ENCODE measurements around the gene GJC2. TPM values are rescaled to one million over a fixed set of nuclear protein-coding genes. Genes with fewer than 3 reads are reported as not detected.

GJC2 gene
- total RNA-seq, 1 experiment from 2014 or later = 0.17 TPM

- no peak for DNase-seq (ENCODE audit: low read depth)
These were observed 40.5 kb downstream of the GJC2 start for GRCh38 chr1:228190182-228190581.

GRCh38 chr1:228190778-228191177 is 41.0 kb downstream of the GJC2 start:
- no peak for DNase-seq (ENCODE audit: low read depth)

DNA sequence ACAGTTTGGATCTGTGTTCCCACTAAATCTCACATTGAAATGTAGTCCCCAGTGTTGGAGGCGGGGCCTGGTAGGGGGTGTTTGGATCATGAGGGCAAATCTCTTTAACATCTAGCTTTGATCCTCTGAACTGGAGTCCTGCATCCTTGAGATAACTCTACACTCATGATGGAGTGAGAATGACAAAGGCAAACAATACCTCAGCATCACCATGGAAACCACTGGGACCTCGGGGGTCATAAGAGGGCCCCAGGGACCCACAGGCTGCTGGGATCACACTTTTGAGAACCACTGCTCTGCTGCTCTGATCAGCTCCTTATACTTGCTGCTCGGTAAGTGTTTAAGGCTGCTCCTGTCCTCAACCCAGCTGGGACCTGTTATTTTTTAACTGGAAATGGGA is 44.7 kb downstream of the GJC2 start:
- DNase-seq (ENCODE audit: low read depth) = no peak

GRCh38 chr1:228194921-228195812 is 45.4 kb downstream of the GJC2 start:
- DNase-seq (ENCODE audit: low read depth) = no peak

GRCh38 chr1:228197555-228198147 is 47.9 kb downstream of the GJC2 start:
- no peak for DNase-seq (ENCODE audit: low read depth)

- no peak for DNase-seq (ENCODE audit: low read depth)
These were observed 49.4 kb downstream of the GJC2 start for GRCh38 chr1:228198977-228199590.

DNA sequence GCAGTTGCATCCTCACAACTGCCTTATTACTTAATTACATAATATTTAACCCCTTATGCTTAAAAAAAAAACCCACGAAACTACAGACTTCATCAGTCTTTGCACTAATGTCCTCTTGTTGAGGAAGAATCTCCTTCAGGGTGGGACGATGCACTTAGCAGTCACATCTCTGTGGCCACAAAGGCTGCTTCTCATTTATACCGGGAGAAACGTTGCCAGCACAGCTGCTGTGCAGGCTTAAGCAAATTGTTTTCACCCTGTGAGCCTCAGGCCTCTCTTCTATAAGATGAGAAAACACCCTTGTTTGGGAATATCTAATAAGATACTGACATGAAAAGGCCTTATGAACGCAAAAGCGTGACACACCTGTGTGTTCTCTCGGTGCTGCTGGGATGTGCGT is 55.2 kb downstream of the GJC2 start:
- no peak for DNase-seq (ENCODE audit: low read depth)

- DNase-seq (ENCODE audit: low read depth) = no peak
These were observed 56.1 kb downstream of the GJC2 start for GRCh38 chr1:228205526-228206436.

- no peak for DNase-seq (ENCODE audit: low read depth)
These were observed 57.0 kb downstream of the GJC2 start for GRCh38 chr1:228206582-228207351.

DNA sequence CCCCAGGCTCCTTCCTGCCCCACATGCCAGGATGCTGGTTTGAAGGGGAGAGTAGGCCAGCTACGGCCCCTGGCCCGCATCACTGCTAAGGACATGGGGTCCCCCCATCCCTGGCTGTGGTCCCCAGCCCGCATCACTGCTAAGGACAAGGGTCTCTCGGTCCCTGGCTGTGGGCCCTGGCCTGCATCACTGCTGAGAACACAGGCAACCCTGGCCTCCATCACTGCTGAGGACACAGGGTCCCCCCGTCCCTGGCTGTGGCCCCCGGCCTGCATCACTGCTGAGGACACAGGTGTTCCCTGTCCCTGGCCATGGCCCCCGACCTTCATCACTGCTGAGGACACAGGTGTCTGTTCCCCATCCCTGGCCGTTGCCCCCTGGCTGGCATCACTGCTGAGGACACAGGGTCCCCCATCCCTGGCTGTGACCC is 57.7 kb downstream of the GJC2 start:
- DNase-seq (ENCODE audit: low read depth) = no peak

DNA sequence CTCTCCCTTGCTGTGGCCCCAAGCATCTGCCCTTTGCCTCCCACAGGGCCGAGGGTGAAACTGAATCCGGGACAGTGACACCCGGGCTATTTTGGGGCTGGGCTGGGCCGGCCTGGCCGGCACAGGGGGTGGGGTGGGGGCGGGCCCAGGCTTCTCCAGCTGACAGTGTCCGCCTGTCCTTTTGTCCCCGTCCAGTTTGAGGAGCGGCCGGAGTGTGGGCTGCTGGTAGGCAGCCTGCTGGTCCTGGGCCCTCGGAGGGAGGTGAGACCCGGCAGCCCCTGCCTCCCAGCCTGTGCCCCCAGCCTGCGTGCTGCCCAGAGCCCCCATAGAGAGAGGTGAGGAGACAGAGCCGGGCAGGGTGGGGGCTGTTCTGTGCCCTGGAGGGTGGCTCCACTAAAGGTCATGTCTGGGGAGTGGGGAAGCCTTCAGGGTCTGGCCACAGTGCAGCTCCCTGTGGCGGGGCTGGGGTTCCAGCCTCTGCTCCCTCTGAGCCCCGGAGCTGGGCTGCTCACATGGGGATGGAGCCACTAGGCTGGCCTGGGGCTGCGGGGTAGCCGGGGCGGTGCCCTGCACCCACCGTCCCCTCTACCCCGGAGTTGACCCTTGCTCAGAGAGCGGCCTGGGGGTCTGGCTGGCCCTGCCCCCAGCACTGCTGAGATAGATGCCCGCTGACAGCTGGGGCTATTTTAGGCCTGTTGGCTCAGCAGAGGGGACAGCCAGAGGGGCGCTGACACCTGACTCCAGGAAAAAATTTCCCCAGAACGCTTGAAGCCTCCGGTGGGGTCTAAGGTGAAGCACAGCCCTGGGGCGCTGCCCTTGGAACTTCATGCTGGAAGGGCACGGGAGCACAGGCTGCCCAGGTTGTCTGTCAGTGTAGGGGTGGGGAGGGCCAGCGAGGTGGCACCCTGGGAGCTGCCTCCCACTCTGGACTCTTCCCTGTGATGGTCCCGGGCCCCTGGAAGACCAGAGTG is 58.4 kb downstream of the GJC2 start, which contains the start of gene OBSCN:
Gene OBSCN, plus strand, starts transcription at position 194 of the 971 bp plus-strand sequence. CDS start 3,740 bp downstream, outside the sequence.
- DNase-seq (ENCODE audit: low read depth) = no peak

DNA sequence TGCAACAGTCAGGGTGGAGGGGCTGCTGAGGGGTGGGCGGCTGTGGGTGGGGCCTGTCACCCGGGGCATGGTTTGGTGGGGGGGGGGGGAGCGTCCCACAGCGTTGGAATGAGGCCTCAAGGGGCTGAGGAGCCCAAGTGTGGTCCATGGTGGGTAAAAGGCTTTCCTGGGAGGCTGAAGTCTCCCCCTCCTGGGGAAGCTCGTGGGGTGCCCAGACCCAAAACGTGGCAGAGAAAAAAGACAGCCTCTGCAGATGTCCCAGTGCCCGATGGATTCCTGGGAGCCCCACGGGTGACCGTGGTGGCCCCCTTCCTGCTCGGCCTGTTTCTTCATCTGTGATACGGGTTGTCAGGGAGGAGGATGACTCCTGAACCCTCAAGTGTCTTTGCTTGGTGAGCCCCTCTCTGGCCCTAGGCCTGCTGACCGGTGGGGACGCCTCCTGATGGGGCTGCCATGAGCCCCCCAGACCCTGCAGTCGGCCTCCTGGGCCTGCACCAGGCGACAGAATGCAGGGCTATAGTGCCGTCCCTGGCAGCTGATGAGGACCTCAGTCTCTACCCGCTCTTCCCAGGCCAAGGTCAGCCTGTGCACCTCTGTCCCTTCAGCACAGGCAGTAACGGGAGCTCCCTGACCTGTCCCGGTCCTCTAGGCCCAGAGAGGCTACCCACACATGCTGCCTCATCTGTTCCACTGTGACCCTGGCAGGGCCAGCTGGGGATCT is 59.3 kb downstream of the GJC2 start:
- DNase-seq (ENCODE audit: low read depth) = no peak

Other genes starting within 250 kb of the GJC2 start
- gene WNT9A, start 202.0 kb upstream of the GJC2 start, total RNA-seq (2014; rRNA removed; shearing (Covaris generic)) = 0.57 and 1.8 TPM in 2 replicates
- gene WNT3A, start 142.9 kb upstream of the GJC2 start, total RNA-seq (2014; rRNA removed; shearing (Covaris generic)) = not detected in 2 replicates
- gene ARF1, start 67.2 kb upstream of the GJC2 start, total RNA-seq (2014; rRNA removed; shearing (Covaris generic)) = 122 and 144 TPM in 2 replicates
- 14.8 and 19.9 TPM in 2 replicates for gene C1orf35, start 46.6 kb upstream of the GJC2 start, total RNA-seq (2014; rRNA removed; shearing (Covaris generic))
- 88.6 and 137 TPM in 2 replicates for gene MRPL55, start 40.6 kb upstream of the GJC2 start, total RNA-seq (2014; rRNA removed; shearing (Covaris generic))
- gene GUK1, start 9.7 kb upstream of the GJC2 start, total RNA-seq (2014; rRNA removed; shearing (Covaris generic)) = 218 and 268 TPM in 2 replicates
- gene IBA57, start 15.9 kb downstream of the GJC2 start, total RNA-seq (2014; rRNA removed; shearing (Covaris generic)) = 3.5 and 5.1 TPM in 2 replicates
- 2.2 and 4.1 TPM in 2 replicates for gene OBSCN, start 58.1 kb downstream of the GJC2 start, total RNA-seq (2014; rRNA removed; shearing (Covaris generic))

Data from Daoy (cell line).